Progenitor cell of endocrine pancreas (in vitro differentiated cells): ENCODE data around the gene ERBB4. TPM values are rescaled to one million over a fixed set of nuclear protein-coding genes. Genes with fewer than 3 reads are reported as not detected.

Experiments
- DNase-seq: peaks from one replicate; pipeline ENCODE4 v3.0.0; 2021; ENCODE audit warnings: low spot score; ENCODE audit not compliant: unreplicated experiment
- H3K27ac Mint-ChIP-seq: 2 replicates; pipeline ENCODE4 v1.8.0; 2021; ENCODE audit warnings: mild to moderate bottlenecking, moderate library complexity, mixed read lengths
- H3K27me3 Mint-ChIP-seq: 2 replicates; pipeline ENCODE4 v1.8.0; 2021; ENCODE audit warnings: mixed read lengths
- H3K36me3 Mint-ChIP-seq: 2 replicates; pipeline ENCODE4 v1.8.0; 2022; ENCODE audit warnings: mixed read lengths; ENCODE audit not compliant: insufficient read depth
- H3K4me1 Mint-ChIP-seq: 2 replicates; pipeline ENCODE4 v1.8.0; 2021; ENCODE audit warnings: low read depth, mixed read lengths
- H3K4me3 Mint-ChIP-seq: 2 replicates; pipeline ENCODE4 v1.8.0; 2021; ENCODE audit warnings: low read depth, mild to moderate bottlenecking, moderate library complexity, mixed read lengths
- H3K9me3 Mint-ChIP-seq: 2 replicates; pipeline ENCODE4 v1.8.0; 2021; ENCODE audit warnings: low read depth, mixed read lengths
- total RNA-seq: library from RNA; stranded (reverse); gene quantifications from 2 replicates; pipeline ENCODE4 v1.2.1, GENCODE V29; 2021
- TF ChIP-seq, protein P1 (sequence below): fragments of 200-600 bp; sonication (generic); IDR thresholded peaks from one replicate; pipeline ENCODE4 v1.5.0; 2021; ENCODE audit warnings: antibody characterized with exemption, mild to moderate bottlenecking; ENCODE audit not compliant: unreplicated experiment

ERBB4 gene
- total RNA-seq, 1 donor from 2014 or later, result 43.8 TPM

DNA sequence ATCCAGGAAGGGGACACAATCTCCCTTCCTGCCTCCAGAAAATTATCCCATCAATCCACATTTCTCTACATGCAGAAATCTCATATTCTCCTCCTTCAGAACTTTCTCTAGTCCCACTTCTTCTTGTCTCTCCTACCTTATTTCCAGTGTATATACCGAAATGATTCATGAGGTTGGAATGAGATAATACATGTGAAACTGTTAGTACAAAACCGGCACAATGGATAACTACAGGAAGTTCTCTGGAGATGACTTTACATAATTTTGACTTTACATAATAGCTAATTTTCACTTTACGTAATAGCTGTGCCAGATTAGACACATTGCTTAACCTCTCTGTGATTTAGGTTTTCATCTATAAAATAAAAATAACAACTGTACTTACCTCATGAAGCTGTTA lies 801.3 kb downstream of the ERBB4 start:
- Mint-ChIP-seq H3K4me1 (peaks cover 2% of the 10 kb centered on the region), H3K36me3 (peaks cover 3% of the 10 kb centered on the region), H3K9me3 (peaks cover 3% of the 10 kb centered on the region), H3K27ac (no peak overlapping the region), H3K27me3 (no peaks in the 10 kb centered on the region), H3K4me3 (no peak overlapping the region)
- DNase-seq, result no peak
- TF ChIP-seq, protein P1, sequence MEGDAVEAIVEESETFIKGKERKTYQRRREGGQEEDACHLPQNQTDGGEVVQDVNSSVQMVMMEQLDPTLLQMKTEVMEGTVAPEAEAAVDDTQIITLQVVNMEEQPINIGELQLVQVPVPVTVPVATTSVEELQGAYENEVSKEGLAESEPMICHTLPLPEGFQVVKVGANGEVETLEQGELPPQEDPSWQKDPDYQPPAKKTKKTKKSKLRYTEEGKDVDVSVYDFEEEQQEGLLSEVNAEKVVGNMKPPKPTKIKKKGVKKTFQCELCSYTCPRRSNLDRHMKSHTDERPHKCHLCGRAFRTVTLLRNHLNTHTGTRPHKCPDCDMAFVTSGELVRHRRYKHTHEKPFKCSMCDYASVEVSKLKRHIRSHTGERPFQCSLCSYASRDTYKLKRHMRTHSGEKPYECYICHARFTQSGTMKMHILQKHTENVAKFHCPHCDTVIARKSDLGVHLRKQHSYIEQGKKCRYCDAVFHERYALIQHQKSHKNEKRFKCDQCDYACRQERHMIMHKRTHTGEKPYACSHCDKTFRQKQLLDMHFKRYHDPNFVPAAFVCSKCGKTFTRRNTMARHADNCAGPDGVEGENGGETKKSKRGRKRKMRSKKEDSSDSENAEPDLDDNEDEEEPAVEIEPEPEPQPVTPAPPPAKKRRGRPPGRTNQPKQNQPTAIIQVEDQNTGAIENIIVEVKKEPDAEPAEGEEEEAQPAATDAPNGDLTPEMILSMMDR, result no peak

DNA sequence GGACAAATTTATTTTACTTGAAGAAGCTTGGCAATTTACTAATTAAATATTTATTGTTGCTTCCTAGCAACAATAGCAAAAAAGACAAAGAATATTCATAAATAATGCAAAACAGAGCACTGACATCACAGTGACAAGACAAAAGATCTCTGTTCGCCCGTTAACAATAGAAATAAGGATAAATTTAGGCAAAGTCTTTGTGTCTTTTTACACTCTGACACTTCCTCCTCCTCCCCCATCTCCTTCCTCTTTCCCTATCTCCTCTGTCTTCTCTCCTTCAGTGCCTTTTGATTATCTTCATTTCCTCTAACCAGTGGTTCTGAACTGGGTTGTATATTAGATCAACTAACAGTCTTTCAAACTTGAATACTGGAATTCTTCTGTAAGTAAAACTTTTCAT lies 808.4 kb downstream of the ERBB4 start:
- no peak overlapping the region for H3K4me3 Mint-ChIP-seq
- H3K36me3 Mint-ChIP-seq, result peaks cover 3% of the 10 kb centered on the region
- H3K4me1 Mint-ChIP-seq, result no peaks in the 10 kb centered on the region
- TF ChIP-seq, protein P1, result no peak
- H3K27me3 Mint-ChIP-seq, result no peaks in the 10 kb centered on the region
- peaks cover 3% of the 10 kb centered on the region for H3K9me3 Mint-ChIP-seq
- DNase-seq, result no peak
- H3K27ac Mint-ChIP-seq, result no peak overlapping the region

DNA sequence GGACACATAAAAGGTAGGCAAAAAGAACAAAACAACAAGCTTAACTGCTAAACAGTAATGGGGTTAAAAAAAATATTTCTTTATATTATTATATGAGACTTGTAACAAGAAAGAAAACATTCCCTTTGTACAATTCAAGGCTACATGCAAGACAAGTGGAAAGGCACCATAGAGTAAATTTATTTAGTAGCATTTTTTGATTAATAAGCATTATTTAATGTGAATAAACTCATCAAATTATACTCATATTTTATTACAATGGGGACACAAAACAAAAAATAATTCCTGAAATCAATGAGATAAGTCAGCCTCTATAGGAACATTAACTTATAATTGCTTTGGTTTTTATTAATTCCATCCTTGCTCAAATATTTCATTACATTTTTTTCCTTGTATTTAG lies 809.2 kb downstream of the ERBB4 start:
- Mint-ChIP-seq H3K4me1 (no peaks in the 10 kb centered on the region), H3K27me3 (no peaks in the 10 kb centered on the region), H3K36me3 (peaks cover 3% of the 10 kb centered on the region), H3K27ac (no peak overlapping the region), H3K4me3 (no peak overlapping the region), H3K9me3 (peaks cover 3% of the 10 kb centered on the region)
- DNase-seq, result no peak
- TF ChIP-seq, protein P1, result no peak

DNA sequence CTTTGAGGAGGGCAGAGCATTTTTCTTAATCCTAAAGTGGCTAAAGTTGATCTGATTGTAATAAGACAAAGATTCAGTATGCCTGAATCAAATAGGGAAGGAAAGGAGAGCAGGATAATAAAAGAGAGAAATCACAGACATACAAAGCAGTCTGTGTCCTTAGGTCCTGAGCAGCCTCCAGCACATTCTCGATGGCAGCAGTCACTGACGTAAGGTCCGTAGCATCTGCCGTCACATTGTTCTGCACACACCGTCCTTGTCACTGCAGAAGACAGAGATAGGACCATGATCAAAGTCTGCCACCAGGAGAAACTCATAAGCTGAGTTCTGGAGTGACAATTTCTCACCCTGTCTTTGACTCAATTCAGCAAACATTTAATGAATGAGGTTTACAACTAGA lies 813.7 kb downstream of the ERBB4 start:
- no peaks in the 10 kb centered on the region for H3K27me3 Mint-ChIP-seq
- H3K4me1 Mint-ChIP-seq, result no peaks in the 10 kb centered on the region
- no peak overlapping the region for H3K27ac Mint-ChIP-seq
- peaks cover 3% of the 10 kb centered on the region for H3K36me3 Mint-ChIP-seq
- H3K4me3 Mint-ChIP-seq, result no peak overlapping the region
- TF ChIP-seq, protein P1, result no peak
- no peaks in the 10 kb centered on the region for H3K9me3 Mint-ChIP-seq
- DNase-seq, result no peak

DNA sequence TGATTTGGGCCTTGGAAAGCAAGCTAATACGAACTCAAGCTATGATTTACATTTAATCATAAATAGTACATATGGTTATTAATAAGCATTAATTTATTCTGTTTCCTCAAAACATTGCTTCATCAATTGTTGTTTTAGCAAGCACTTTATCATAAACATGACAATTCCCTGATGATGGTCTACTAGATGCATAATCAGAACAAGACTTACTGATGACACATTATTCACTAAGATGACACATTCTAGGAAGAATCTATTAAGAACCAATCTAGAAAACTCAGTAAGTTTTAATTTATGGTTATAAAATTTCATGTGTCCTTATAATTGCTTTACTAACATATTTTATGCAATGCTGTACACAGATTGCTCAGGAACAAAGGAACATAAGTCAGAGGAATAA lies 815.2 kb downstream of the ERBB4 start:
- no peak for DNase-seq
- H3K9me3 Mint-ChIP-seq, result no peaks in the 10 kb centered on the region
- no peak overlapping the region for H3K27ac Mint-ChIP-seq
- peaks cover 3% of the 10 kb centered on the region for H3K36me3 Mint-ChIP-seq
- H3K4me1 Mint-ChIP-seq, result no peaks in the 10 kb centered on the region
- TF ChIP-seq, protein P1, result no peak
- H3K4me3 Mint-ChIP-seq, result no peak overlapping the region
- H3K27me3 Mint-ChIP-seq, result no peaks in the 10 kb centered on the region
